ENCODE data around the gene KCNH1.
A peak's percentile ranks its signal among the peaks of the same experiment; 100 is the strongest.

KCNH1 gene

GRCh38 chr1:210857705-210858104 lies 276.2 kb downstream of the KCNH1 start:
- no peak for DNase-seq (ENCODE audit: low spot score)

DNA sequence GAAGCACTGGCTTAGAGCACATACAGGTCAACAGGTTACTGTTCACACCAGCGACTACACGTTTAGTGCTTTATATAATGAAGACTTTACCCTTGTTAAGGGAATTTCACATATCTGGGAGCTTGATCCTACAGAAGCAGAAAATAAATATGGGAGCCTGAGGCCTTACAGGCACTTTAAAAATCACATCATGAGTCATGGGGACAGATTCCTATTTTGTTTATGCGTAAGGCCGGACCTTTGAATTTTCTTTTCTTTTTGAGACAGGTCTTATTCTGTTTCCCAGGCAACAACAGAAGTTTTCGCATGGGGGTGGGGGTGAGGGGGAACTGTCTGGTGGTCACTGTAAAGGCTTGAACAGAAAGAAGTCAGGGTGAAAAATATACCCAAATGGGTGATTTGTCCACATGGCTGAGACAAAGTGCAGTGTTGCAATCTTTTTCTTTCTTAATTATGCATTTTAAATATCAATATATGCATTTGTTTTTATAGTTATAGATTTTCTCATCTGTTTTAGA lies 276.7 kb downstream of the KCNH1 start:
- DNase-seq (ENCODE audit: low spot score): no peak

- DNase-seq (ENCODE audit: low spot score): no peak
Measured at GRCh38 chr1:210855440-210855839, 278.5 kb downstream of the KCNH1 start.

DNA sequence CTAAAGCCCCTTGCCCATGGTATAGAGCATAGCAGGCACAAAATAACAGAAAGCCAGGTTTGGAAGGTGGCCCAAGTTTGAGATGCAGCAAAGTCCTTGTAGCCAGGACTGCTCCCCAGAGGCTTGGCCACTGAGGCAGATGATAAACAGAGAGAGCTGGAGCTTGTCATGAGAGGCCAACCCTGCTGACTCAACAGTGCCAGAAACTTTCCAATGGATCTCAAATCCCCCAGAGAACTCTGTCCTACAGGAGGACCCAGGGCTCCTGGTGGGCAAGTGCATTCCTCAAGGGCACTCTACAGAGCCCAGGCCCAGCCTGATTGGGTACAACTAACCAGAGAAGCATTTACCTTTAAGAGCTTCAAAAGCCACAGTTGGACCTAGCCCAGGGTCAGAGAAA lies 280.7 kb downstream of the KCNH1 start:
- no peak for DNase-seq (ENCODE audit: low spot score)

DNA sequence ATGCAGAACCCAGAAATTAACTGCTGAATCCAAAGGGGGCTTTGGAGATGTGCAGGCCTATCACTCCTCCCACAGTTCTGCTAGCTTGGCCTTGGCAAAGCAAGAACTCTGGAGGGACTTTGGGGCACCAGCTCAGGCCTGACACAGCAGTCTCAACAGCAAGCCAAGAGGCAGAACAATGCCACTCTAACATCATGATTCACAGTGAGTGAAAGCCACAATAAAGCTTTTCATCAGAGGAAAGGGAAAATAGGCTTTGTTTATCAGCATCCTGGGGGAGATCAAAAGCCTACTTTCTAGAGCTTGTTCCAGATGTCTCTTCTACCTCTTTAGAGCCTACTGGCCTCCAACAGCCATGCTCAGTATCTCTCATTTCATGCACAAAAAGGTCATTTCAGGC lies 283.4 kb downstream of the KCNH1 start:
- DNase-seq (ENCODE audit: low spot score): no peak

DNA sequence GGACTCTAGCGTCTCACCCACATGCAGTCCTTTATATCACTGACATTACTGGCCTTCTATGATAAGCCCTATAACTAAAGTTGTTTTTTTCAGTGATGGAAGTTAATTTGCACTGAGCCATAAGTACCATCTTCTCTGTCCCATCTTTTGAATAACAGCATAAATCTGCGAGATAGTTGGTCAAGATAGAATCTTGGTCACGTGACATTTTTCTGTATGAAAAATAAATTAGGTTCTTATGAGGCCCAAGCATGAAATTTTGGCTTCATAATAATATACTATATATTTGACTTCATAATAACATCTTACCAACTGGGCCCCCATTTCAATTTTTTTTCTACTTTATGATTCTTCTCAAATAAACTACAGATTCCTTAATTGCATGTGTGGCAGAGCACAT lies 285.5 kb downstream of the KCNH1 start:
- no peak for DNase-seq (ENCODE audit: low spot score)

DNA sequence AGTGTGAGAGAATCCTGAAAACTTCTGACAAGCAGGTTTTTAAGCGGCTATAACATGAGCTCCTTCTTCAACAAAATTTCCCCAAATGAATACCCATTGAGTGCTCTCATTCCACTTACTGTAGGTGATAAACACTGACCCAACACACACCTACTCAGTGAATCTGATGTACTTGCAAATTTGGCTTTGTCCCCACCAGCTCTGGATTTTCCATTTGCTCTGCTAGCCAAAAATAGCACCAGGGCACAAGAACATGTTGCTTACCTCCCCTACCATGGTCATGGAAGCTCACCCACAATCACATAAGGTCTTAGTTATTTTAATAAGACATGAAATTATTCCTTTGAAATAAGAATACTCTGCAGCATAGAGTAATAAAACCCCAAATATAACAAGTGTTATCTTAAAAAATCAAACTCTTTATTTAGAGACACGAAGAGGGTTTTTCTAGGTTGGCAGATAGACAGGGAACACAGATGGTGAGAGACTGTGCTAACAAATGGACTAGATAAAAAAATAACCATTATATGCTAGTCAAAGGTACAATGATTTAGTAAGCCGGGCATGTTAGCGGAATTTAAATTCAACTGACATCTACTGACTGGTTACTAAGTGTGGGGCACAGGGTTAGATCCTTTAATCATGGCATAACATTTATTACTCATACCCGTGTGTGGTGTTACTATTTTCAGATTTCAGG lies 291.9 kb downstream of the KCNH1 start:
- no peak for DNase-seq (ENCODE audit: low spot score)

DNA sequence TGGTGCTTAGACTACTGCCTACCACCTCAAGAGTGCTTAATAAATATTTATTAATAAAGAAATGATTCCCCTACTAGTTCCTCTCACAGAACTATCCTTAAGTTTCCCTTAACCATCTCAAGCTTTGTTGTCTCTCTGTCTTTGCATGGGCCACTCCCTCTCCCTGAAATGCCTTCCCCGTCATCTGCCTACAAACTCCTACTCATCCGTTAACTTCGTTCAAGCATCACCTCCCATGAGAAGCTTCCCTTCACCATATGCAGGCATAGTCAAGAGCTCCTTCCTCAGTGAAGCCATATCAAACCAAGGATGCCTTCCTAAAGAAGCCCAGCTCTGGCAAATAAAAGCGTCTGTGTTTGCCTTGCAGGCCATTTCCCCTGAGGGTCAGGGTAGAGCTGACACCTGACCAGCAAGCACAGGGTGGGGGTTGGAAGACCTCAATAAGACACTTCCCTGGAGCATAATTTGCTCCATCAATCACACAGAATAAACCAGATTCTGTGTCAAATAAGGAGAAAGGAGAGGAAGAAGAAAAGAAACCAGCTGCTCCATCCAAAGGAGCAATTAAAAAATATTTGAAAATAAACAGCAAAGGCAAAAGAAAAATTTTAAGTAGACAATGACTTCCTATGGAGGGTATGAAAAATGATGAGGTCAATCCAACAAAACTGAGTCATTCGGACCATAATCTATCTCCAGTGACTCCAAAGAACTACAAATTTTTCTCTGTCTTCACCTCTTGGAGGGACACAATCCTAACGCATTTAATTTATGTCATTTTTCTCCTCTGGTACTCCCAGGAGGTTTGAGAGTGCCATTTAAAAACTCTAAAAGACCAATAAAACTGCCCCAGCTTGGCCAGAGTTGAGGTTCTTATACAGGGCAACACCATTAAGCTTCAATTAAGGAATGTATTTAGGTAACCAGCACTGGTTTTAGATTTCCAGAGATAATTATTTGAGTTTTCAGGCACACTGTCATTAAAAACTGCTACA lies 303.6 kb downstream of the KCNH1 start:
- DNase-seq (ENCODE audit: low spot score): peak; percentile 23

- no peak for DNase-seq (ENCODE audit: low spot score)
Measured at GRCh38 chr1:210828996-210829596, 304.9 kb downstream of the KCNH1 start.

DNA sequence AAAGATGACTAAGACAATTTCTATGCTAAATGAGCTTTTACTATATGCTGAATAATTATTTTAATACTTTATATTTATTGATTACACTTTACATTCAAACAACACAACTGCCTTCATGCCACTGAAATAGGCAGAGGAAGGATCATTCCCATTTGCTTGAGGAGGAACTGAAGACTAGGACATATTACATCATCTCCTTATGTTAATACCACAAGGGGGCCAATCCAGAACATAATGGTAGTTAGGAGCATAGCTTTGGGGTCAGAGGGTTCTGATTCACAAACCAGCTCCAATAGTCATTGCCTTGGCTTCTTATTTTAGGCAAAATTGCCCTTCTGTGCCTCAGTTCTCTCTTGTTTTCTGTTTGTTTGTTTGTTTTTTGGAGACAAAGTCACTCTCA lies 306.5 kb downstream of the KCNH1 start:
- no peak for DNase-seq (ENCODE audit: low spot score)

- no peak for DNase-seq (ENCODE audit: low spot score)
Measured at GRCh38 chr1:210826686-210827085, 307.3 kb downstream of the KCNH1 start.

GRCh38 chr1:210822932-210823331 lies 311.0 kb downstream of the KCNH1 start:
- DNase-seq (ENCODE audit: low spot score): no peak

- no peak for DNase-seq (ENCODE audit: low spot score)
Measured at GRCh38 chr1:210822241-210822640, 311.7 kb downstream of the KCNH1 start.

- no peak for DNase-seq (ENCODE audit: low spot score)
Measured at GRCh38 chr1:210821615-210822014, 312.3 kb downstream of the KCNH1 start.

DNA sequence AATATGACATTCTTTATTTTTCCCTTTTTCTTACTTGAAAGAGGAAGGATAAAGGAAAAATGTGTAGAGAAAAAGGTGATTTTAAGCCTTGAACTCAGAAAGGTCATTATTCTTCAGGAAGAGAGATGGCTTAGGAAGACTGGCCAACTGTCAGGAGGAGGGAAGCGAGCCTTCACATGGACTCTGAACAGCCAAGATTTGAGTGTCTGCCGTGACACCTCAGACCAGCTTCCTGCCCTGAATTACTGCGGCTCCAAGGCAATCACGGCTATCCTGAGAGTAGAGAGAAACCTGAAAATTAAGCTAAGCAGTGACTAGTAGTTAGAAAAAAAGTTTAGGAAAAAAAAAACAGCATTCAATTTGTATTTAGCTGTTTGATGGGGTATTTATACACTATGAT lies 314.7 kb downstream of the KCNH1 start:
- DNase-seq (ENCODE audit: low spot score): no peak

DNA sequence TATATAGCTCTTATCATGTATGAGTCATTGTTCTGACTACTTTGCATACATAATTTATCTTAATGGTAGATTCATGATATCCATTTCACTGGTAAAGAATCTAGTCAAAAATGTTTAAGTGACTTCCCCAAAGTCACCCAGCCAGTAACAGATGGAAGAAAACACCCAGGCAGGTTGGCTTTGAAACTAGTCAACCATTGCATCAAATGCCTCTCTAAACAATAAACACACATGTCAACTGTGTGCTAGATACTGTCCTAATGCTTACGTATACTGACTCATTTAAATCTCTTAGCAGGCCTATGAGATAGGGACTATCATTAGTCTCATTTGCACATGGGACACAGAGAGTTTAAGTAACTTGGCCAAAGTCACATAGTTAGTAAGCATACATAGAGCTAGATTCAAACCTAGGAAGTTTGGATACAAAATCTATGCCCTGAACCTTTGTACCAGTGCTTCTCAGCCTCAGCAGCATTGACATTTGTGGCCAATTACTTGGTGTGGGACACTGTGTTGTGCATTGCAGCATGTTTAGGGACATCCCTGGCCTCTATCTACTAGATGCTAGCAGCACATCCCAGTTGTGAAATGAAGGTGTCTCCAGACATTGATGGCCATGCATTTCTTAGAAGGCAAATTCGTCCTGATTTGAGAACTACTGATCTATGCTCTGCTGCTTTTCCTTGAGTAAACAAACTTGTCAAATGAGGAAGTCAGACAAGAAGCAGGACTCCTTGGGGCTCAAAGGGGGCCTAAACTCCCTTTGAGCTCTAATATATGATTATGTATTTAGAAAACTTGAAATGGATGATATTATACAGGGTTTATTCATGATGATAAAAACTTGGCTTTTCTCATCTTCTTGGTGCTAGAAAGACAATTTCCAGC lies 316.3 kb downstream of the KCNH1 start:
- no peak for DNase-seq (ENCODE audit: low spot score)

- DNase-seq (ENCODE audit: low spot score): no peak
Measured at GRCh38 chr1:210815641-210816550, 318.1 kb downstream of the KCNH1 start.

- DNase-seq (ENCODE audit: low spot score): no peak
Measured at GRCh38 chr1:210814382-210815123, 319.4 kb downstream of the KCNH1 start.

DNA sequence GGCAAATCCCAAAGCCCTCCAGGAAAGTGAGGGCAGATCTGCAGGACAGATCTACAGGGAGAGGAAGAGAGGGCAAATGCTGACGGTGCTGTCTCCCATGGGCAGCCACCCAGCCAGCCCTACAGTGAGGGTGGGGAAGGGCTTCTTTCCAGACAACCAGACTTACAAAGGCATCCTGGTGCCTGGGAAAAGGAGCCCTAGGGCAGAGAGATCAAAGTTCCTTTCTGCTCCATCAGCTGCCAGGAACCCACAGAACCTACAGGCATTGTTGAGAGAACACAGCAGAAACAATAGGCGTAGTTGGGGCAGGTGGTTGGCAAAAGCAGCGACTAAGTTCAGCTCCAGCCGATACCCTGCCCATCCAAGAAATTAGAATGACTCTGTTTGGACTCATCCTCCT lies 332.4 kb downstream of the KCNH1 start:
- no peak for DNase-seq (ENCODE audit: low spot score)

- DNase-seq (ENCODE audit: low spot score): no peak
Measured at GRCh38 chr1:210800756-210801155, 333.2 kb downstream of the KCNH1 start.
